Hepatocyte (in vitro differentiated cells): ENCODE results near the gene CD72.

Experiments used
- EZH2 ChIP-seq: fragments of 200-600 bp; sonication (generic); IDR thresholded peaks from 2 replicates; pipeline ENCODE4 v1.6.1; 2016; ENCODE audit warnings: antibody characterized with exemption, mild to moderate bottlenecking, borderline replicate concordance
- TF ChIP-seq, protein P1 (sequence below): fragments of 200-600 bp; sonication (generic); IDR thresholded peaks from 2 replicates; pipeline ENCODE4 v1.5.1; 2016; ENCODE audit warnings: antibody characterized with exemption, mild to moderate bottlenecking; ENCODE audit not compliant: poor library complexity

DNA sequence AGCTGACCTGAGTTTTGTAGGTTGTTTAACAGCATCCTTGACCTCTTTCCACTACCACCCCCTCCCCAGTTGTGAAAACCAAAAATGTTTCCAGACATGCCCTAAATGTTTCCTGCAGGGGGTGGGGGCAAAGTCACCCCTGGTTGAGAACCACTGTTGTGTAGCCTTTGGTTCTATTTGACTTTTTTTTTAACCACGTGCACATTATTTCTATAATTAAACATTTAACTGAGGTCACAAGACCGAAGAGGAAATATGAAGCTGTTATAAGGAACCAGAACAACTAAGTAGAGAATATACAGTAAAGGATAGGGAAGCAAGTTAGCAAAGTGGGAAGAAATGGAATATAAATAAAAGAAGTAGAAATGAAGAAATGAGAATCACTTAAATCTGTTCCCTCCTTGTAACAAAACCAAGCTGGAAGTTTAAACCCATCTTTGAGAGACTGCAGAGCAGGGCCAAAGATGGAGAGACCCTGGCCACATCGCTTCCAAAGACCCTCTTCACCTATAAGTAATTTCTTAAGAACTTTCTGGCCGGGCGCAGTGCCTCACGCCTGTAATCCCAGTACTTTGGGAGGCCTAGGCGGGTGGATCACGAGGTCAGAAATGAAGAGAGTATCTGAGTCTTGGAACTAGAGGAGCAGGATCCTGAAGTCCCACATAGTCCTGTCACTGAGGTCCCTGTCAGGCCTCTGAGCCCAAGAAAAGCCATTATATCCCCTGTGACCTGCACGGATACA, 18.1 kb upstream of the CD72 start:
- TF ChIP-seq, protein P1, sequence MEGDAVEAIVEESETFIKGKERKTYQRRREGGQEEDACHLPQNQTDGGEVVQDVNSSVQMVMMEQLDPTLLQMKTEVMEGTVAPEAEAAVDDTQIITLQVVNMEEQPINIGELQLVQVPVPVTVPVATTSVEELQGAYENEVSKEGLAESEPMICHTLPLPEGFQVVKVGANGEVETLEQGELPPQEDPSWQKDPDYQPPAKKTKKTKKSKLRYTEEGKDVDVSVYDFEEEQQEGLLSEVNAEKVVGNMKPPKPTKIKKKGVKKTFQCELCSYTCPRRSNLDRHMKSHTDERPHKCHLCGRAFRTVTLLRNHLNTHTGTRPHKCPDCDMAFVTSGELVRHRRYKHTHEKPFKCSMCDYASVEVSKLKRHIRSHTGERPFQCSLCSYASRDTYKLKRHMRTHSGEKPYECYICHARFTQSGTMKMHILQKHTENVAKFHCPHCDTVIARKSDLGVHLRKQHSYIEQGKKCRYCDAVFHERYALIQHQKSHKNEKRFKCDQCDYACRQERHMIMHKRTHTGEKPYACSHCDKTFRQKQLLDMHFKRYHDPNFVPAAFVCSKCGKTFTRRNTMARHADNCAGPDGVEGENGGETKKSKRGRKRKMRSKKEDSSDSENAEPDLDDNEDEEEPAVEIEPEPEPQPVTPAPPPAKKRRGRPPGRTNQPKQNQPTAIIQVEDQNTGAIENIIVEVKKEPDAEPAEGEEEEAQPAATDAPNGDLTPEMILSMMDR: no peak
- no peak for TF ChIP-seq EZH2
